HepG2 (cell line): ENCODE measurements around the gene CLEC16A. TPM values are rescaled to one million over a fixed set of nuclear protein-coding genes. Genes with fewer than 3 reads are reported as not detected.

ENCODE experiments used
- ATAC-seq: fragments of 200-7000 bp; cut with Tn5 transposase; 3 replicates; pipeline ENCODE4 v1.9.1; 2020; ENCODE audit warnings: mild to moderate bottlenecking, moderate library complexity
- BruUV-seq: library from RNA; stranded (reverse); fragments of 400-500 nt; replicated peaks from 2 replicates; lab custom pipeline; 2021; lab: Mats Ljungman, UMichigan
- CTCF ChIA-PET: fragments of 300-600 bp; formaldehyde crosslinking; extraction: SDS; loops from one replicate; lab custom pipeline; 2021; ENCODE audit warnings: low total read pairs, inconsistent platforms, low intra/inter-chr PET ratio; lab: Yijun Ruan, JAX
- POLR2A ChIA-PET: fragments of 350-600 bp; sonication (Branson Sonifier 250); formaldehyde crosslinking; loops from one replicate; lab custom pipeline; 2020; ENCODE audit warnings: antibody characterized with exemption, inconsistent platforms; lab: Yijun Ruan, JAX
- DNase-seq: peaks from one replicate; pipeline ENCODE4 v3.0.0-alpha.2; 2015; ENCODE audit warnings: low spot score
- FAIRE-seq: peaks from 3 replicates; lab custom pipeline; 2011; peaks lifted over from hg19 to GRCh38; lab: Jason Lieb, UNC
- H2AFZ ChIP-seq: one replicate; pipeline ENCODE4 v1.6.1; 2011; ENCODE audit warnings: low read length, inconsistent platforms
- H3K27ac ChIP-seq: fragments of 300-600 bp; 3 replicates; pipeline ENCODE4 v1.8.0; 2011; ENCODE audit warnings: mixed run types, mild to moderate bottlenecking, mixed read lengths, low read length, inconsistent platforms; ENCODE audit not compliant: insufficient read depth; ENCODE audit errors: extremely low read length
- H3K27me3 ChIP-seq, 2 experiments: fragments of 200-600 bp in 1 of 2; 2 replicates in 1 of 2; 3 replicates in 1 of 2; pipeline versions ENCODE4 v1.6.0 to v1.8.0; 2011; ENCODE audit warnings: low read length in 2 of 2, mild to moderate bottlenecking in 2 of 2, moderate library complexity in 2 of 2, inconsistent platforms in 1 of 2; ENCODE audit not compliant: insufficient read depth in 2 of 2, control insufficient read depth in 1 of 2
- H3K36me3 ChIP-seq, 2 experiments: fragments of 200-600 bp in 1 of 2; replicated peaks in 1 of 2; 2 replicates in 1 of 2; 3 replicates in 1 of 2; pipeline versions ENCODE4 v1.5.1 to v1.8.0; 2011; ENCODE audit warnings: low read length in 2 of 2, inconsistent platforms in 1 of 2; ENCODE audit not compliant: insufficient read depth in 2 of 2, control insufficient read depth in 1 of 2
- H3K4me1 ChIP-seq: 2 replicates; pipeline ENCODE4 v1.5.1; 2012; ENCODE audit warnings: low read length, inconsistent platforms; ENCODE audit not compliant: insufficient read depth
- H3K4me2 ChIP-seq: 2 replicates; pipeline ENCODE4 v1.6.0; 2011; ENCODE audit warnings: low read depth, low read length, inconsistent platforms
- H3K4me3 ChIP-seq, 3 experiments: fragments of 200-600 bp in 1 of 3; sonication (generic), shearing (Covaris generic) in 1 of 3; replicated peaks in 1 of 3; 2 replicates each; pipeline ENCODE4 v1.5.1; 2011 to 2016; ENCODE audit warnings: low read length in 3 of 3, inconsistent platforms in 2 of 3, low read depth in 2 of 3, mild to moderate bottlenecking in 2 of 3, control low read depth in 1 of 3, mixed read lengths in 1 of 3; ENCODE audit not compliant: insufficient read depth in 1 of 3
- H3K79me2 ChIP-seq: one replicate; pipeline ENCODE4 v1.6.1; 2011; ENCODE audit warnings: low read length, inconsistent platforms; ENCODE audit not compliant: insufficient read depth
- H3K9ac ChIP-seq: 2 replicates; pipeline ENCODE4 v1.6.0; 2011; ENCODE audit warnings: mild to moderate bottlenecking, low read depth, low read length, inconsistent platforms; ENCODE audit not compliant: insufficient read depth
- H3K9me3 ChIP-seq: 2 replicates; pipeline ENCODE4 v1.5.1; 2012; ENCODE audit warnings: mild to moderate bottlenecking, low read length
- H4K20me1 ChIP-seq: 2 replicates; pipeline ENCODE4 v1.6.0; 2011; ENCODE audit warnings: inconsistent platforms, mild to moderate bottlenecking, low read length, moderate library complexity; ENCODE audit not compliant: insufficient read depth
- FOXA1 ChIP-seq, 2 experiments: fragments of 450-650 bp in 1 of 2; sonication (generic) in 1 of 2; formaldehyde crosslinking in 1 of 2; IDR thresholded peaks; 2 replicates each; pipeline versions ENCODE4 v1.4.0 to v1.6.1; 2016 to 2020; ENCODE audit warnings: missing genetic modification reagents in 1 of 2
- FOXP1 ChIP-seq, 2 experiments: fragments of 450-650 bp in 1 of 2; IDR thresholded peaks; 2 replicates each; pipeline ENCODE4 v1.6.1; 2017 to 2018; ENCODE audit warnings: antibody characterized with exemption in 1 of 2
- HMGXB3 ChIP-seq: sonication (generic); formaldehyde crosslinking; IDR thresholded peaks from 2 replicates; pipeline ENCODE4 v1.4.0; 2020; ENCODE audit warnings: missing genetic modification reagents, borderline replicate concordance
- WGBS: methylation state at CpG from one replicate; pipeline ENCODE4 v1.1.6; 2017; ENCODE audit warnings: low lambda C conversion rate; 5-methylcytosine and 5-hydroxymethylcytosine counted together
- in situ Hi-C: cut with HindIII; loops from 2 replicates; pipeline ENCODE4 v1.10.0; 2017; ENCODE audit warnings: low pct_unique_long_range_greater_than_20kb; ENCODE audit not compliant: extremely low pct_ligation_motif_present
- intact Hi-C: fragments of 100-400 bp; cut with micrococcal nuclease; formaldehyde crosslinking; loops from one replicate; pipeline ENCODE4 v1.10.0; 2022; ENCODE audit not compliant: unreplicated experiment
- polyA plus RNA-seq, 8 experiments: library from polyadenylated mRNA; depleted of rRNA in 3 of 8; stranded (reverse) in 7 of 8; unstranded in 1 of 8; fragments of >200 nt; fragmentation: Illumina TruSeq in 4 of 8; extraction: Trizol in 4 of 8; gene quantifications; 2 replicates each; pipeline versions ENCODE4 v1.2.1 to v1.2.3, GENCODE V29; 2011 to 2016; ENCODE audit warnings: low read depth in 4 of 8, missing spikeins in 1 of 8, mixed read lengths in 1 of 8; ENCODE audit not compliant: insufficient read depth in 1 of 8
- total RNA-seq, 5 experiments: library from RNA; depleted of rRNA; stranded (reverse); fragments of >200 nt; fragmentation: Illumina TruSeq; extraction: Trizol; gene quantifications; 2 replicates each; pipeline ENCODE4 v1.2.3, GENCODE V29; 2016; ENCODE audit warnings: low read depth in 1 of 5

The CLEC16A gene
- total and polyA plus RNA-seq, 2 of the 13 experiments (the other 11 are each of a cell fraction or from before 2014, with no cell fraction given) = 8.5 to 10.3 TPM

GRCh38 chr16:11082860-11083388 lies 138.6 kb downstream of the CLEC16A start:
- DNase-seq (no peak), ATAC-seq (no peak), FAIRE-seq (no peak)
- no peak overlapping the region for H3K27ac ChIP-seq
- H3K4me1 ChIP-seq = peaks cover 22% of the 10 kb centered on the region
- H3K9ac ChIP-seq = no peak overlapping the region
- H2AFZ ChIP-seq = no peak overlapping the region
- no peak overlapping the region for H3K4me3 ChIP-seq
- H3K9me3 ChIP-seq = no peaks in the 10 kb centered on the region
- H4K20me1 ChIP-seq = no peaks in the 10 kb centered on the region
- H3K36me3 ChIP-seq = peaks cover 0 to 2% of the 10 kb centered on the region in 2 experiments; a peak in 1 of 5 replicates
- H3K27me3 ChIP-seq = no peaks in the 10 kb centered on the region
- intact Hi-C loops (no loop called here), in situ Hi-C loops (no loop called here)
- 92% methylated on average over 2 of the region's 2 CpGs for WGBS
- no TSS peak for BruUV-seq
- ChIA-PET CTCF (no interaction called here), POLR2A (no interaction called here)
- H3K79me2 ChIP-seq = no peaks in the 10 kb centered on the region
- TF ChIP-seq HMGXB3 (no peak), FOXA1 (IDR thresholded peaks at IDR 0.05) (0 out of 2 replicates have a peak, but pooled peaks have one; percentile 13), FOXA1 (CRISPR knock-in tag; IDR thresholded peaks at IDR 0.05) (no peak), FOXP1 (IDR thresholded peaks at IDR 0.05) (peak; percentile 93), FOXP1 (CRISPR knock-in tag; IDR thresholded peaks at IDR 0.05) (no peak; the same call in 1 of the 2 replicates)
- no peak overlapping the region for H3K4me2 ChIP-seq
